GM12874 (cell line): ENCODE results near the gene CCL28.

Source experiments
- CTCF ChIP-seq: IDR thresholded peaks from 2 replicates; pipeline ENCODE4 v1.5.1; 2011; ENCODE audit warnings: low read depth, mild to moderate bottlenecking, control low read depth, low read length, moderate library complexity; ENCODE audit not compliant: insufficient read depth

The CCL28 gene, protein sequence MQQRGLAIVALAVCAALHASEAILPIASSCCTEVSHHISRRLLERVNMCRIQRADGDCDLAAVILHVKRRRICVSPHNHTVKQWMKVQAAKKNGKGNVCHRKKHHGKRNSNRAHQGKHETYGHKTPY

GRCh38 chr5:43412156-43412555 lies at the start of gene CCL28:
TSS of gene CCL28 (minus strand) at chr5:43412391. CDS start at chr5:43412316, 75 bp downstream.
- no peak for TF ChIP-seq CTCF

DNA sequence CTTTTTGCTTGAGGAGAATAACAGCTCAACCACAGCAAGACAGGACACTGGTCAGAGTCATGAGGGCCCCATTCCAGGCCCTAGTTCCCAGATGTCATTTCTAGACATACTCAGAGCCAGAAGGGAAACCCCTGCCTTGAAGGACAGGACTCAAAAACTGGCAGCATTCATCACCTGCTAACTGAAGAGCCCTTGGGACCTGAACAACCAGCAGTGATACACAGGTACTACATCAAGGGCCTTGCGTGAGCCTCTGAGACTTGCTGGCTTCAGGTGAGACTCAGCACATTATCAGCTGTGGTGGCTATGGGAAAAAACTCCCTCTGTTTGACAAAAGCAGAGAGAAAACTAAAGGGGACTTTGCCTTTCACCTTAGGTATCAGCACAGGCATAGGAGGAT lies 48.9 kb upstream of the CCL28 start:
- TF ChIP-seq CTCF: no peak

DNA sequence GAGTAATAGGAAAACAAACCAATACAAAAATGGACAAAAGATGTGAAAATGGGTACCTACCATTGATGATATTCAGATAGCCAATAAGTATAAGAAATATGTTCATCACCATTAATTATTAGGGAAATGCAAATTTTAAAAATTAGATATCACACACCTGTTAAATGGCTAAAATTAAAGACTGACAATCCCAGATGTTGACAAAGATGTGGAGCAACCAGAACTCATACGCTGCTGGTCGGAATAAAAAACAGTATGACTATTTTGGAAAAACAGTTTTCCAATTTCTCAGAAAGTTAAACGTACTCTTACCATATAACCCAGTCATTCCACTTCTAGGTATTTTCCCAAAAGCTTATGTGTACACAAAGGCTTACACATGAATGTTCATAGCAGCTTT lies 44.4 kb upstream of the CCL28 start:
- TF ChIP-seq CTCF: no peak

DNA sequence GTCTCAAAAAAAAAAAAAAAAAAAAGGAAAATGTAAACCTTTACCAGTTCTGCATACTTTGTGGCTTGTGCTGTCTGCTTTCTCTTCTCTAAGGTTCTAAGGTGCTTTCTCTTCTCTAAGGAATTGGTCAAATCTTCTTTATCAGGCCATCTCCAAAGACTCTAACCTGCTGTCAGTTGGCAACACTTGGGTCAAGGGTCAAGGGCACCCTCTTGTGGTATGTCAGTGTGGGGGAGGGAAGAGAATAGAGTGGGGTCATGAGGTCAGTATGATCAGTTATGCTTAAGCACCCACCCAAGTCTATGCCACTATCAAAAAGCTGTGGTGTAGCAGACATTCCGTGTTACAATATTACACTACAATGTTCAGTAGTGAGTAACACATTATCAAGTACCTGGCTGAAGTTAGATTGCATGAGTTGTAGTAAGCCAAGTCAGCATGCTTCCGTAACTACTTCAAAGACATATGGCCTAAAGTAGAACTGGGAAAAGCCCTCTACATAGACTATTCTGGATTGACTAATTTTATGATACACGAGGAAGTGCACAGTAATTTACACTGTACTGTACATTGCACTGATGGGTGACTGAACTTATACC lies 25.0 kb upstream of the CCL28 start:
- TF ChIP-seq CTCF: no peak

GRCh38 chr5:43433382-43433781 lies 21.2 kb upstream of the CCL28 start:
- TF ChIP-seq CTCF: no peak

DNA sequence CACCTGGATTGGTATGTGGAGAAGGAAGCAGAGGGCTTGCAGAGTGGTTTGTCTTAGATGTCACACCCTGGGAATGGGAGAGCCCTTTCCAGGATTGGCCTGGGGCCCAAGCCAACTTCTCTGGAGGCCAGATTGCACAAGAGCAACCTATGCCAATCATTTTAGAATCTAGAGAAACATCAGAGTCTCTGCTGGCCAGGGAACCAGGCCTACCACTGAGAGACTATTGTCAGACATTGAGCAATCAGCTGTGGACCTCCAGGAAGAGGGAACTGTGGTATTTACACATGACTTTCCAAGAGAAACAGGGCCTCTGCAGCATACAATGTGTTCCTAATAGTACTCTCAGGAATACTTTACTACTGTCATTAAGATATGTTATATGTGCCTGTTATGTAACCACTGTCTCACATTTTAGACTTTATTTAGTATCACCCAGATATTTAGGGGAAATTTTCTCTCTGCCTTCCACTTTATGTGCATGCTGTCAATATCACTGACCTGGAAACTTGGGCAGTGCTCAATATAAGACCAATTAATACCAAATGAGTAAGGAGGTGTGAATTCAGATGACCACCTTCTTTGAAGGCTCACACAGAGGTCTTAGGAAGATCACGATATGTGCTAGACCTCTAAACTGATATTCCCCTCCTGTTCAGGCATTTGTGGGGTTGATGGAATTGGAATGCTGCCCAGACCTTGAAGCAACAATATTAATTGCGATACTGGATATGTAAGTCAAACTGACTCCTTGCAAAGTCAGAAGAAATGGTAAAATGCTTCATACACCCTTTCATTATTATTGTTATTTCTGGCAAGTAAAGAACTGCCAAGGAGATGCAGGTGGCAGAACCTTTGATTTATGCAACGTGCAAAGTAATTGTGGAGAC lies 20.5 kb upstream of the CCL28 start:
- no peak for TF ChIP-seq CTCF

DNA sequence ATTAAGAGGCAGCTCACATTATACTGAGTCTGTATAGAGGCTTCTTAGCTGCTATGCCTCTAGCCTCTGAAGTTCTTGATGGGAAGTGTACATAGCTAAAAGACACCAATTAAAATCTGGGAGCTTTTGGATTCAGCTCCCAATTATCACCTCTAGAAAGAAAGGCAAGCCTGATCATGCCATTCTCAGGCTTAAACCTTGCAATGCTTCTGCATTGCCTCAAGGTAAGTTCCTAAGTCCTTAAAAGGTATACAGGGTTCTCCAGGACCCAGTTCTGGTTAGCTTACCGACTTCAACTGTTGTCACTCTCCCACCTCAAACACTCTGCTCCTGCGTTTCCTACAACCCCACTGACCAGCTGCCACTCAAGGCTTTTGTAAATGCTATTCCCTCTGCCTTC lies 17.5 kb upstream of the CCL28 start:
- TF ChIP-seq CTCF: no peak
